Measurements from ENCODE around the gene ETDC.

GRCh38 chrX:135327299-135327698, 18.0 kb downstream of the ETDC start:
- TF ChIP-seq, protein P1, sequence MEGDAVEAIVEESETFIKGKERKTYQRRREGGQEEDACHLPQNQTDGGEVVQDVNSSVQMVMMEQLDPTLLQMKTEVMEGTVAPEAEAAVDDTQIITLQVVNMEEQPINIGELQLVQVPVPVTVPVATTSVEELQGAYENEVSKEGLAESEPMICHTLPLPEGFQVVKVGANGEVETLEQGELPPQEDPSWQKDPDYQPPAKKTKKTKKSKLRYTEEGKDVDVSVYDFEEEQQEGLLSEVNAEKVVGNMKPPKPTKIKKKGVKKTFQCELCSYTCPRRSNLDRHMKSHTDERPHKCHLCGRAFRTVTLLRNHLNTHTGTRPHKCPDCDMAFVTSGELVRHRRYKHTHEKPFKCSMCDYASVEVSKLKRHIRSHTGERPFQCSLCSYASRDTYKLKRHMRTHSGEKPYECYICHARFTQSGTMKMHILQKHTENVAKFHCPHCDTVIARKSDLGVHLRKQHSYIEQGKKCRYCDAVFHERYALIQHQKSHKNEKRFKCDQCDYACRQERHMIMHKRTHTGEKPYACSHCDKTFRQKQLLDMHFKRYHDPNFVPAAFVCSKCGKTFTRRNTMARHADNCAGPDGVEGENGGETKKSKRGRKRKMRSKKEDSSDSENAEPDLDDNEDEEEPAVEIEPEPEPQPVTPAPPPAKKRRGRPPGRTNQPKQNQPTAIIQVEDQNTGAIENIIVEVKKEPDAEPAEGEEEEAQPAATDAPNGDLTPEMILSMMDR (IDR thresholded peaks at IDR 0.05): no peak
- TF ChIP-seq POLR2A (IDR thresholded peaks at IDR 0.05): no peak
